NOMO-1 (cell line): ENCODE data around the gene RORB.

Experiments used
- DNase-seq, 2 experiments: peaks; one replicate each; lab custom pipeline; 2025; ENCODE audit not compliant: unreplicated experiment in 2 of 2; lab: John Stamatoyannopoulos, UW

Gene RORB

DNA sequence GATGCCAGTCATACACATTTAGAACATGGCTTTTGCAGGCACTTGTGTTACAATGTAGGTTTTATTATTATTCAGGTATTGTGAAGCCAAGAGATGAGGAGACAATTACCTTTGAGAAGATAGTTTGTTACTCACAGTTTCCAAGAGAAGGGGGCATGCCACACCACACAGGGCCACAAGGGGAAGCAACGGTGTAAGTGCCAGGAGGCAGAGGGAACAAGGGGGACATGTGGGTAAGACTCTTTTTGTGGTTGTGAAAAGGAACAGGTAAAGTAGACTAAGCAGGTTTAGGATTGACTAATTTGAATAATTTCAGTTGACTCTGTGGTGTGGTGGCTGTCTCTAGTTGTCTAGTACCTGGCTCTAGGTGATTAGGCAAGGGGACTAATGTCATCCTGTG is 199.4 kb downstream of the RORB start:
- no peak for DNase-seq

DNA sequence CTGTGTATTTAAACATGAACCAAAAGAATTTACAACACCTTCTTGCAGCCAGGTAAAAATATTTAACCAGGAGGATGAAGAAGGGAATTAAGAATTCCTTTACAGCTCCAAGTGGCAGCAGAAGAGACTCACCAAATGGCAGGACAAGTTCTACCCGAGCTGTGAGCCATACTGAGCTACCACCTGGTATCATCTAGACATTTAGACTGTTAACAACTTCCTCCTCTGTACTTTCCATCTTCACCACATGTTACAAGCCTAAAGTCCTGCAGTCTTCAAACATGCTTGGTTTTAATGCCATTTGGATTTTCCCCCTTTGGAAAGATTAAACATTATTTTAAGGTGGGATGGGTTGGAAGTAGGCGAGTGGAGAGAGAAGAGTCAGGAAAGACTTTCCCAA is 200.4 kb downstream of the RORB start:
- DNase-seq: no peak

DNA sequence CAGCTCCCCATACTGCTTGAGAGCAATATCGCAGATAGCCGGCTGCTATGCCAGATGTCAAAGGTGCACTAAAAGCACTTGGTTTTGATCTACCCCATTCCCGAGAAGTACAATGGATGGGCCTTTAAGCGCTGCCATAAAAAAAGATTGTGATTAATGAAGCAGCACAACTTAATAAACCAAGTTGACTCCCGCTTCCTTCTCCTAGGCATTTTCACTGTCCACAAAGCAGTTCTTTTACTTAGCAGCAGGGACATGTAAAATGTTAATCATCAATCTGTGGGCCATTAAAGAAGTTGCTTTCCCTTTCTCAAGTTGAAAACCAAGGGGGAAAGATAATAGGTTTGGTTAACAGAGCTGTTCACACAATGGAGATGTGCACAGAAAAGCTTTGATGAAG is 214.2 kb downstream of the RORB start:
- no peak for DNase-seq

DNA sequence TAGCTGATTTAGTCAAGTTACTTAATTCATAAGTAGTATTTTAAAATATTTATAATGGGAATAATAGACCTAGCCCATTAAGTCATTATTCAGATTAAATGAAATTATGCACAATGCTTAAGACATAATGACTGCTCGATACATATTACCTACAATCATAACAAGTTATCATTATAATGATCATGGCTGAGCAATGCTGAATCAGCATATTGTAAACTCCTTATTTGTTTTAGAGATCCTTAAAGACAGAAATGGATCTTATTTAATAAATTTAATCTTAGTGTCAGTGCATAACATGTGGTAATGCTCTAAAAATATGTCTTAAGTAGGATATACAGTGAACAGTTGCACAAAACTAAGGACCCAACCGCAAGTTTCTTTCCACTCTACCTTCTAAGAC is 221.6 kb downstream of the RORB start:
- DNase-seq: no peak

DNA sequence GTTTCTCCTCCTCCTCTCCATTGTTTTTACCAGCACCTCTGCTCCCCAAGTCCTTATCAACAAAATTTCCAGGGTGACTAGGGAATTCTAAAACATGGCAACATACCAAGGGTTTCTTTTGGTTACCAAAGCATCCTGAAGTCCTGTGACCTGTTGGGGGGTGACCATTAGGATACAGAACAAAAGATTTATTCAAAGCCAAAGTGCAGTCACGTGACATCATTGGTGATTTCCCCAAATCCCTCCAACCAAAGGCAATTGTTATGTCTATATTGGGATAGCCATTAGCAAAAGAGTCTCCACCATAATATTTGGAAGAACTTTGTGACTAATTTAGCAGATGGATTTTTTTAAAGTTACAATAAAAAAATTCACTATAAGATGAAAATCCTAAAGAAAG is 222.2 kb downstream of the RORB start:
- no peak for DNase-seq

DNA sequence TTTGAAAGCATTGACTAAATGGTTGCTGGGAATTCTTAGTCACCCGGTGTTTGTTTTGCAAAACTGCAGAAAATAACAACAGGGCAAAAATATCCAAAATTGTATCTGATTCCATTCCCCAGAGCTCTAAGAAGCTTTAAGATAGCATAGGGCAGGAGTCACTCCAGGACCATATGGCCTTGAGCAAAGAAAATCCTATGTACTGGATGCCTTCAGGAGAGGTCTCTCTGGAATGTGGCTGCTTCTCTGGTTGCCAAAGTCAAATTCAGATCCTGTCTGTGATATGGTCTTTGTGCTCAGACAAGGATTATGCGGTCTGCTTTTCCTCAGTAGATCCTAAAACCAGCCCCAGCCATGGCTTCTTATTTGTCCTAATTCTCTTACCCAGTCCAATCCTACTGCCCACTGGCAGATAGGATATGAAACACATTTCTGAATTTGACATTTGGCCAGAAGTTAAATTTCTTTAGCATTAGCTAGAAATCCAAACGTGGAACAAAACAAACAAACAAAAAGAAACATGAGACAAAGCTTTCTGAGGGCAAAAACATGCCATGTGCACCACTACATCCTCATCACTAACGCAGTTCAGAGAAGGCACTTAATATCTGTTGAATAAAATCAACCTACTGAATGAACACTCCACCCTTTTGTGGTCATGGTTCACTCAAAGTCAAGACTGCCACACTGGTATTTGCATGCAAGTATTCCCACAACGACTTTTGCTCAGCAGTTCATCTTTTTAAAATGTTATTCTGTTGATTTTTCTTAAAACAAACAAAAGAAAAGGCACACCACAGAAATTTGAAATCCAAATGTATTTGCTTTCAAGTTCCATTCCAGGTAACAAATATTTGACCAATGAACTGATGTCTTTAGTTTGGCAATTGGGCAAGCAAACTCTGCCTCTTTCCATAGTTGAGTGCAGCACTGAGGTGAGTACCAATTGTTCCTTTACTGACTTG is 224.8 kb downstream of the RORB start:
- DNase-seq: no peak

DNA sequence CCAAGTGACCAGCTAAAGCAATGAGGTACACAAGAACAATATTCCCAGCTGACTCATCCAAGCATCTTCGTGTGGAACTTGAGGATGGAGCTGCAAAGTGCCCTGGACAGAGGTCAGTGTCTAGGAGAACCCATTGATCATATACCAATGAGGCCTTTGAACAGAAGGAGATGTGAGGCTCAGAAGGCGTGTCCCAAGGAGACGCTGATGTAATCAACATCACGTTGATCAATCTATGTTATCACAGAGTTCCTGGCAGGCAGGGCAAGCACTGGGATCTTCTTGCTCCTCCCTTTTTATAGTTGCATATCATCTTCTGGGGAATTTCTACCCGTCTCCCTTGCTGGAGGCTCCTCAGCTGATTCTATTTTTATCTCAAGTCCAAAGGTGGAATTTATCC is 227.2 kb downstream of the RORB start:
- no peak for DNase-seq

DNA sequence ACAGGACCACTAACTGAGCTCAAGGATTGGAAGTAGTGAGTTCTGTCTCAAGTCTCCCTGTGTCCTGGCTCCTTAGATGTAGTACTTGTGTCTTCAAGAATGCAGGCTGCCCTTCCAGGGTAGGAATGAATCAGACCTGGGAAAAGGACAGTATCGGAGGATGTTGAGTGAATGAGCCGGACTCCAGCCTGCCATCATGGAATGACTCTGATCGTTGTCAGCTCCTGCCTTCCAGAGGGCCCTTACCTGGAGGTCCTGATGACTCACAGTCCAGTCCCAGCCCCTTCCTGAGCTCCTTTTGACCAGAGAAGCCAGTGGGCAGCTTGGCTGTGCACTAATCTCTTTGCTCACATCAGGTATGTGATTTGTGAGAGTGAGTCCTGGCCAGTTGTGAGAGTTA is 229.4 kb downstream of the RORB start:
- no peak for DNase-seq

DNA sequence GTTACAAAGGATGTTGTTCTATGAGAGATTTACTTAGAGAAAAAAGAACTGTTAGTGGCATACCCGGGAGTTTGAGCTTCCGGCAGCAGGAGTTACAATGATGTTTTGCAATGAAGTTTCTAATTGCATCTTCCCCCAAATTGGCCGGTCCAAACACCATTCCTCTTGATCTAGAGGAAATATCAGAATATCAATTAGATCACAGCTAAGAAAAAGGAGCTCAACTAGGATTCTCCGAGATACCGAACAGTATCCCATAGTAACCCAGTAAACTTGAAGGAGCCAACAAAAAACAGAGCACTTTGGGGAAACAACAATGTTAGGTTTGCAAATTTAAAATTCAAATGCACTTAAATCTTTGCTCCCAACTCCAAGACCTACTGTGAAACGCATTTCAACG is 231.0 kb downstream of the RORB start:
- DNase-seq: no peak

DNA sequence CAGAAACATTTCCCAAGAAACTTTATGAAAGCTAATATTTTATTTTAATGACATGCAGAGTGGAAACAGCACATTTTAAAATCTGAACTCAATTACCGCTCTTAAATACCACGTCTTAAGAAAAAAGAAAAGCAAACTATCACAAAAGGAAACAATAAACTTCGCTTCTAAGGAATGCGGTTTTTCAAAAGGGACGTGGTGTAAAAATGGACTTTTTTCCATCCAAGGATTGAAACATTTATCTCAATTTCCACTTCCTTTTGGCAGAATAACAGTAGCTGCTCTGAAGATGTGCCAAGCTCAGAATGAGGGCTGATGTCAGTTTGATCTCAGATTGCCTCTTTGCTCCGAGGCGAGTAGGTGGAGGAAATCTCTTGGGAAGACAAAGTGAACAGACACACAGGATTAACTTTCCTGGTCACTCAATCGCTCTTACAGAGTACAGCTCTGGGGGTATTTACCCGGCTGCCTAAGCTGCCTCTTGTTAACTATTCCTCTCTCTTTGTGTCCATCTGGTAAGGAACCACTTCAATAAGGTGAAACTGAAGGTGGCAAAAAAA is 232.1 kb downstream of the RORB start:
- no peak for DNase-seq

DNA sequence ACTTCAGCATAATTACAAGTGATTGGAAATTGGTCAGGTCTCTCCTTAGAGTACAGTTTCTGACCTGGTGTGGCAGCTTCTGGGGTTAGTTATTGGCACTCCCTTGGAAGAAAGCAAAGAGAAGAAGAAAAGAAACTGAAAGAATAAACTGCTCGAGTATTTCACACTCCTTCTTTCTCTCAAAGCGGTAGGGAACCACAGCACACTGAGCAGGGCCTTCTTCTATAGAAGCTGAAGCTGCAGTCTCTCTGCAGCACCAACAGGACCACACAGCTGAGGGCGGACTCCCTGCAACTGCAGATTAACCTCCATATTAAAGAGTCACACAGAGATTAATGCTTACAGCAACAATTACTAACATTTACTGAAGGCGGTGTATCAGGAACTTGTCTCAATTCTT is 238.6 kb downstream of the RORB start:
- peak in 1 of 2 experiments; percentile 24 for DNase-seq

DNA sequence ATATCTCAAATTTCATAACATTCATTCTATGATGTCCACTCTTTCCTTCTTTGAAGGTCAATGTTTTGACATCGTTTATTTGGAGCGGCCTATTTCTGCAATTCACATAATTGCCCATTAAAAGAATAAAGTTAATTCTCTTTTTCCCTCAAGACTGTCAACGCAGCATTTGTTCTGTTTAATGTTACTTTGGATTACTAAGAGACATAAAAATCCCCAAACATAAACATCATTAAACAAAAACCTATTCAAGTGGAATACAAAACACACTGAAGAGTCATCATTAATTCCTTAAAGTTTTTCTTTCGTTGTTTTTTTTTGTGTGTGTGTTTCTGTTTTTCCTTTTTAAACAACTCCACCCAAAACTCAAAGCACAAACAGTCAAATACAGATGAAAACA is 239.5 kb downstream of the RORB start:
- no peak for DNase-seq

DNA sequence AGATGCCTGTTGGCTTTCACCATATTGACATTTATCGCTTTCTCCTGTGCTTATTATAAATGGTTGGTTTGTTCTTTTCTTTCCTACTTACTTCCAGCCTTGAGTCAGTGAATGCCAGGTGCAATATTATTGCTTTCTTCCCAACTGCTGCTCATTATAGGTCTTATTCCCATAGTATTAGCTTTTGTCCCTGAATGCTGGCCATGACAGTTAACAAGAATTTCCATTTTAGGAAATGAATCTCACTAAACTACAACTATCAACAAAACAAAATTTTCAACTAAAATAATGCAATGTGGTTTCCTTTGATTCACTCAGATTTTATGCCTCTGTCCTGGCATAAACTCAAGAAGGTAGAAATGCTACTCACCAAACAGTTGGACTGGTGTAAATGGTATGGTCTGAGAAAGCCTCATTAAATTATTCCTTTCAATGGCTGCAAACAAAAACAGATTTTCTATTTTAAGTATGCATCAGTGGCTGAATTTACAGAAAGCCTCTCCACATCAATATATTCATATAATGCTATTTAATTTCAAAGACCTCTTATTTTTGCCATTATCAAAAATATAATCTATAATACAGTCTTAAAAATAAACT is 245.2 kb downstream of the RORB start:
- no peak for DNase-seq
